HEK293 (cell line): ENCODE results near the gene ABCA2.
A peak's percentile ranks its signal among the peaks of the same experiment; 100 is the strongest.

Source experiments
- CTCF ChIA-PET: fragments of 350-600 bp; formaldehyde crosslinking; extraction: SDS; loops from one replicate; lab custom pipeline; 2021; ENCODE audit warnings: antibody characterized with exemption; lab: Yijun Ruan, JAX
- POLR2A ChIA-PET: fragments of 300-600 bp; formaldehyde crosslinking; extraction: SDS; loops from one replicate; lab custom pipeline; 2020; ENCODE audit warnings: antibody characterized with exemption, inconsistent platforms; lab: Yijun Ruan, JAX
- H3K27ac ChIP-seq: fragments of 200-500 bp; sonication (Bioruptor generic); 2 replicates; pipeline ENCODE4 v1.5.1; 2014; ENCODE audit warnings: low read depth, low read length, control low read depth, inconsistent platforms; ENCODE audit errors: extremely low read depth
- H3K36me3 ChIP-seq, 2 experiments: fragments of 200-500 bp in 1 of 2; sonication (Bioruptor generic) in 1 of 2; 1 replicate in 1 of 2; 2 replicates in 1 of 2; pipeline ENCODE4 v1.5.1; 2014 to 2017; ENCODE audit warnings: inconsistent platforms in 2 of 2, low read length in 2 of 2; ENCODE audit not compliant: control insufficient read depth in 2 of 2, insufficient read depth in 1 of 2
- H3K4me1 ChIP-seq: fragments of 200-500 bp; sonication (Bioruptor generic); 2 replicates; pipeline ENCODE4 v1.5.1; 2014; ENCODE audit warnings: mild to moderate bottlenecking, low read length, inconsistent platforms; ENCODE audit not compliant: control insufficient read depth, insufficient read depth
- H3K4me3 ChIP-seq: 2 replicates; pipeline ENCODE4 v1.5.1; 2011; ENCODE audit warnings: low read depth, mild to moderate bottlenecking, control low read depth, low read length, moderate library complexity
- H3K9me3 ChIP-seq: fragments of 200-500 bp; sonication (Bioruptor generic); 2 replicates; pipeline ENCODE4 v1.5.1; 2014; ENCODE audit warnings: low read depth, low read length, inconsistent platforms; ENCODE audit not compliant: control insufficient read depth, insufficient read depth
- BCL11A ChIP-seq: fragments of 450-650 bp; formaldehyde crosslinking; IDR thresholded peaks from 2 replicates; pipeline ENCODE4 v1.5.1; 2016; ENCODE audit warnings: low read depth, missing biosample characterization, missing genetic modification characterization
- GLIS1 ChIP-seq: fragments of 450-650 bp; formaldehyde crosslinking; IDR thresholded peaks from 2 replicates; pipeline ENCODE4 v1.5.1; 2016; ENCODE audit warnings: missing biosample characterization, missing genetic modification characterization
- KLF1 ChIP-seq: fragments of 450-650 bp; formaldehyde crosslinking; IDR thresholded peaks from 2 replicates; pipeline ENCODE4 v1.5.1; 2016; ENCODE audit warnings: missing biosample characterization, missing genetic modification characterization
- KLF8 ChIP-seq: fragments of 450-650 bp; formaldehyde crosslinking; IDR thresholded peaks from 2 replicates; pipeline ENCODE4 v1.5.1; 2016; ENCODE audit warnings: missing biosample characterization, missing genetic modification characterization
- PRDM1 ChIP-seq: fragments of 450-650 bp; formaldehyde crosslinking; IDR thresholded peaks from 2 replicates; pipeline ENCODE4; 2016; ENCODE audit warnings: missing biosample characterization, missing genetic modification characterization
- REST ChIP-seq: fragments of 450-650 bp; formaldehyde crosslinking; IDR thresholded peaks from 2 replicates; pipeline ENCODE4 v1.5.1; 2016; ENCODE audit warnings: missing biosample characterization, missing genetic modification characterization
- ZFHX2 ChIP-seq: fragments of 450-650 bp; formaldehyde crosslinking; conservative IDR thresholded peaks from 2 replicates; pipeline ENCODE4 v1.5.1; 2016; ENCODE audit warnings: missing biosample characterization, missing genetic modification characterization
- ZIC2 ChIP-seq: fragments of 450-650 bp; formaldehyde crosslinking; IDR thresholded peaks from 2 replicates; pipeline ENCODE4 v1.5.1; 2016; ENCODE audit warnings: missing biosample characterization, missing genetic modification characterization
- ZNF16 ChIP-seq: fragments of 450-650 bp; formaldehyde crosslinking; IDR thresholded peaks from 2 replicates; pipeline ENCODE4 v1.5.1; 2016; ENCODE audit warnings: low read depth, missing biosample characterization, missing genetic modification characterization
- ZNF266 ChIP-seq: fragments of 450-650 bp; formaldehyde crosslinking; IDR thresholded peaks from 2 replicates; pipeline ENCODE4 v1.5.1; 2016; ENCODE audit warnings: missing biosample characterization, missing genetic modification characterization, low read depth
- ZNF350 ChIP-seq: fragments of 450-650 bp; formaldehyde crosslinking; IDR thresholded peaks from 2 replicates; pipeline ENCODE4 v1.5.0; 2017; ENCODE audit warnings: missing biosample characterization, mild to moderate bottlenecking, missing genetic modification characterization
- ZNF394 ChIP-seq: fragments of 450-650 bp; formaldehyde crosslinking; IDR thresholded peaks from 2 replicates; pipeline ENCODE4 v1.5.1; 2016; ENCODE audit warnings: missing biosample characterization, missing genetic modification characterization, mild to moderate bottlenecking, moderate library complexity, borderline replicate concordance
- ZNF555 ChIP-seq: fragments of 450-650 bp; formaldehyde crosslinking; conservative IDR thresholded peaks from 2 replicates; pipeline ENCODE4 v1.5.1; 2017; ENCODE audit warnings: missing biosample characterization, mild to moderate bottlenecking, missing genetic modification characterization, inconsistent platforms
- ZNF610 ChIP-seq: fragments of 450-650 bp; formaldehyde crosslinking; IDR thresholded peaks from 2 replicates; pipeline ENCODE4 v1.5.1; 2016; ENCODE audit warnings: missing biosample characterization, missing genetic modification characterization, borderline replicate concordance
- ZNF623 ChIP-seq: fragments of 450-650 bp; formaldehyde crosslinking; IDR thresholded peaks from 2 replicates; pipeline ENCODE4 v1.5.1; 2016; ENCODE audit warnings: missing biosample characterization, missing genetic modification characterization
- ZNF704 ChIP-seq: fragments of 450-650 bp; formaldehyde crosslinking; IDR thresholded peaks from 2 replicates; pipeline ENCODE4 v1.5.1; 2016; ENCODE audit warnings: missing biosample characterization, missing genetic modification characterization
- TF ChIP-seq, protein P1 (sequence below): fragments of 450-650 bp; formaldehyde crosslinking; IDR thresholded peaks from 2 replicates; pipeline ENCODE4 v1.5.1; 2016; ENCODE audit warnings: missing biosample characterization, missing genetic modification characterization
- TF ChIP-seq, protein P2 (sequence below): fragments of 450-650 bp; formaldehyde crosslinking; IDR thresholded peaks from 2 replicates; pipeline ENCODE4 v1.5.1; 2016; ENCODE audit warnings: missing biosample characterization, missing genetic modification characterization

Gene ABCA2

DNA sequence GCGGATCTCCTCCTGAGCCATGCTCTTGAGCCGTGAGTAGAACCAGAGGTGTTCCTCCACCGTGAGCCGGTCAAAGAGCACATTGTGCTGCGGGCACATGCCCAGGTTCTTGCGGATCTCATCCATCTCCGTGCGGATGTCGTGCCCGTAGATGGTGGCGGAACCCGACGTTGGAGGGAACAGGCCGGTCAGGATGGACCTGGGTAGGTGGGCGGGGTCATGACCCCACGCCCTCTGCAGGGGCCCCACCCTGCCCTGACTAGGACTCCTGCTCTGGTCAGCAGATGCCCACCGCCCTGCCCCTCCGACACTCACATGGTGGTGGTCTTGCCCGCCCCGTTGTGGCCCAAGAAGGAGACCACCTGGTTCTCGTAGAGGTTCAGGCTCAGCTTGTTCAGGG lies 12.1 kb downstream of the ABCA2 start:
- CTCF ChIA-PET, result interaction anchor here (0.6 to 1.8 kb wide), 4 partner anchors 10 to 105 kb away, joined by 3 to 6 read pairs (median 4); no protein-coding TSS in a partner anchor
- no peaks in the 10 kb centered on the region for H3K9me3 ChIP-seq
- 0 out of 2 replicates have a peak, but pooled peaks have one; percentile 16 for TF ChIP-seq KLF8
- TF ChIP-seq, protein P1, sequence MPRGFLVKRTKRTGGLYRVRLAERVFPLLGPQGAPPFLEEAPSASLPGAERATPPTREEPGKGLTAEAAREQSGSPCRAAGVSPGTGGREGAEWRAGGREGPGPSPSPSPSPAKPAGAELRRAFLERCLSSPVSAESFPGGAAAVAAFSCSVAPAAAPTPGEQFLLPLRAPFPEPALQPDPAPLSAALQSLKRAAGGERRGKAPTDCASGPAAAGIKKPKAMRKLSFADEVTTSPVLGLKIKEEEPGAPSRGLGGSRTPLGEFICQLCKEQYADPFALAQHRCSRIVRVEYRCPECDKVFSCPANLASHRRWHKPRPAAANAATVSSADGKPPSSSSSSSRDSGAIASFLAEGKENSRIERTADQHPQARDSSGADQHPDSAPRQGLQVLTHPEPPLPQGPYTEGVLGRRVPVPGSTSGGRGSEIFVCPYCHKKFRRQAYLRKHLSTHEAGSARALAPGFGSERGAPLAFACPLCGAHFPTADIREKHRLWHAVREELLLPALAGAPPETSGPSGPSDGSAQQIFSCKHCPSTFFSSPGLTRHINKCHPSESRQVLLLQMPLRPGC (tag by site-specific recombination), result no peak
- no peak for TF ChIP-seq ZNF704 (tag by site-specific recombination)
- TF ChIP-seq GLIS1 (tag by site-specific recombination), result no peak
- peak; percentile 65; the same call in 1 of the 2 replicates for TF ChIP-seq KLF1 (tag by site-specific recombination)
- no peak for TF ChIP-seq ZNF610 (tag by site-specific recombination)
- TF ChIP-seq ZNF16 (tag by site-specific recombination), result no peak
- no peak for TF ChIP-seq ZNF555
- no peak for TF ChIP-seq ZNF623
- no peak for TF ChIP-seq ZNF394 (tag by site-specific recombination)
- TF ChIP-seq, protein P2, sequence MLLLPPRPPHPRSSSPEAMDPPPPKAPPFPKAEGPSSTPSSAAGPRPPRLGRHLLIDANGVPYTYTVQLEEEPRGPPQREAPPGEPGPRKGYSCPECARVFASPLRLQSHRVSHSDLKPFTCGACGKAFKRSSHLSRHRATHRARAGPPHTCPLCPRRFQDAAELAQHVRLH (tag by site-specific recombination), result no peak
- TF ChIP-seq ZNF350 (tag by site-specific recombination), result no peak
- no peak for TF ChIP-seq BCL11A (tag by site-specific recombination)
- TF ChIP-seq PRDM1 (tag by site-specific recombination), result no peak
- no peaks in the 10 kb centered on the region for H3K4me1 ChIP-seq
- no peak overlapping the region for H3K27ac ChIP-seq
- peaks cover 0 to 59% of the 10 kb centered on the region in 2 experiments; a peak in 1 of 3 replicates for H3K36me3 ChIP-seq
- POLR2A ChIA-PET, result no interaction called here
- H3K4me3 ChIP-seq, result no peak overlapping the region

- ChIA-PET CTCF (interaction anchor here (0.6 to 1.8 kb wide), 4 partner anchors 11 to 105 kb away, joined by 3 to 6 read pairs (median 4); no protein-coding TSS in a partner anchor), POLR2A (interaction anchor here (1.0 kb wide), 1 partner anchor 19 kb away, joined by 4 read pairs; the partner anchor contains the start of gene CLIC3)
- H3K36me3 ChIP-seq, result peaks cover 0 to 58% of the 10 kb centered on the region in 2 experiments; a peak in 1 of 3 replicates
These were observed 12.5 kb downstream of the ABCA2 start for GRCh38 chr9:137015540-137015930.

GRCh38 chr9:137014776-137015539 lies 13.1 kb downstream of the ABCA2 start:
- no peaks in the 10 kb centered on the region for H3K9me3 ChIP-seq
- POLR2A ChIA-PET, result interaction anchor here (1.0 kb wide), 1 partner anchor 19 kb away, joined by 4 read pairs; the partner anchor contains the start of gene CLIC3
- no peak overlapping the region for H3K27ac ChIP-seq
- no peak overlapping the region for H3K4me3 ChIP-seq
- H3K36me3 ChIP-seq, result peaks cover 0 to 59% of the 10 kb centered on the region in 2 experiments; a peak in 1 of 3 replicates
- CTCF ChIA-PET, result interaction anchor here (0.7 to 1.8 kb wide), 4 partner anchors 12 to 120 kb away, joined by 3 to 6 read pairs (median 4); no protein-coding TSS in a partner anchor
- no peak for TF ChIP-seq REST (tag by site-specific recombination)
- peak; percentile 83 for TF ChIP-seq ZIC2 (tag by site-specific recombination)
- H3K4me1 ChIP-seq, result no peaks in the 10 kb centered on the region

More at GRCh38 chr9:137015540-137015930, 12.5 kb downstream of the ABCA2 start:
- H3K4me1 ChIP-seq, result no peaks in the 10 kb centered on the region
- H3K27ac ChIP-seq, result no peak overlapping the region
- no peak overlapping the region for H3K4me3 ChIP-seq
- H3K9me3 ChIP-seq, result no peaks in the 10 kb centered on the region
- TF ChIP-seq ZNF266 (tag by site-specific recombination), result no peak
- TF ChIP-seq ZFHX2 (tag by site-specific recombination), result peak; percentile 49
